ENCODE results near the gene TWNK. TPM values are rescaled to one million over a fixed set of nuclear protein-coding genes. Genes with fewer than 3 reads are reported as not detected.
A peak's percentile ranks its signal among the peaks of the same experiment; 100 is the strongest.

The TWNK gene
- total RNA-seq, 1 experiment from 2014 or later = 28.2 TPM

DNA sequence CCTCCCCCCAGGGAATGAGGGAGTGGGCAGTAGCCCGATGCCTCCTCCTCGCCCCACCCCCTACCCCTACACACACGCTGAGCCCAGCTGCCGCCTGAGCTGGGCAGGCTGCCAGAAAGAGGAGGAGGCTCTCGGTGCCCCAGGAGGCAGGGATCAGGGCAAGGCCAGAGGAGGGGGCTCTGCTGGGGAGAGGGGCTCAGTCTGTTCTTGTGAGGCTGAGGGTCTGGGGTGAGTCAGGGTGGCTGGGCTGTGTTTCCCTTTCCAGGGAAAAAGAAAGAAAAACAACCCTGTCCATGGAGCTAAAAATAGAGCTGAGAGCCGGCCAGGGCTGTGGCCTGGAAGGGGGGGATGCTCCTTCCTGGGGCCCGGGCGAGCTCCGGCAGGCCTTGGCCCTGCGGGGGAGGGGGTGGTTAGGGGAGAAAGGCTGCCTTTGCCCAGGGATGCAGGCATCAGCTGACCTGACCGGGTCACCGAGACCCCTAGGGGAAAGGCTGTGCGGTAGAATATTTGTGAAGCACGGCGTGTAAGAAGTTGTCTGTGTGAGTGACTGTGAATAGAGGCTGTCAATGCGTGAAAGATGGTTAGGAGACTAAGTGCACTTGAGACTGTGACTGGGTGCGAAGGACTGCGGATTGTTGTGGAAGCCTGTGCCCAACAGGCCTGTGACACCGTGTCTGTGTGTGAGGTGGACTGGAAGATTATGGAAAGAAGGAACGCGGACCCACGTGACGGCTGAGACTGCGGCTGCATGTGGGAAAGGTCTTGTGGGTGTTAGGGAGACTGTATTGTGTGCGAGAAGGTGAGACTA lies 11.0 kb downstream of the TWNK start (continued):
- TF ChIP-seq, protein P1, sequence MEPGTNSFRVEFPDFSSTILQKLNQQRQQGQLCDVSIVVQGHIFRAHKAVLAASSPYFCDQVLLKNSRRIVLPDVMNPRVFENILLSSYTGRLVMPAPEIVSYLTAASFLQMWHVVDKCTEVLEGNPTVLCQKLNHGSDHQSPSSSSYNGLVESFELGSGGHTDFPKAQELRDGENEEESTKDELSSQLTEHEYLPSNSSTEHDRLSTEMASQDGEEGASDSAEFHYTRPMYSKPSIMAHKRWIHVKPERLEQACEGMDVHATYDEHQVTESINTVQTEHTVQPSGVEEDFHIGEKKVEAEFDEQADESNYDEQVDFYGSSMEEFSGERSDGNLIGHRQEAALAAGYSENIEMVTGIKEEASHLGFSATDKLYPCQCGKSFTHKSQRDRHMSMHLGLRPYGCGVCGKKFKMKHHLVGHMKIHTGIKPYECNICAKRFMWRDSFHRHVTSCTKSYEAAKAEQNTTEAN (CRISPR knock-in tag; IDR thresholded peaks at IDR 0.05) = no peak
- TF ChIP-seq EMX1 (CRISPR knock-in tag; IDR thresholded peaks at IDR 0.05) = 0 out of 2 replicates have a peak, but pooled peaks have one; percentile 45

- ATAC-seq (peak; percentile 4), DNase-seq (ENCODE audit: low spot score) (peak; percentile 73)
- ChIA-PET POLR2A (interaction anchor here (1.8 to 3.4 kb wide), 2 partner anchors 9 to 15 kb away, joined by 5 to 14 read pairs; no protein-coding TSS in a partner anchor), CTCF (interaction anchor here (0.6 to 13.4 kb wide), 15 partner anchors 10 to 400 kb away, joined by 3 to 277 read pairs (median 4); partner anchors contain the start of genes PDZD7, SEMA4G and SFXN3)
- peak overlapping the region; percentile 95 for H3K27ac Mint-ChIP-seq
- peaks cover 32% of the 10 kb centered on the region for H3K4me1 Mint-ChIP-seq
- no peaks in the 10 kb centered on the region for H3K27me3 Mint-ChIP-seq (ENCODE audit: low read depth)
- H3K36me3 Mint-ChIP-seq = peaks cover 9% of the 10 kb centered on the region
- no peaks in the 10 kb centered on the region for H3K9me3 Mint-ChIP-seq
- peak overlapping the region; percentile 83 for H3K4me3 Mint-ChIP-seq
- TF ChIP-seq SMAD4 (CRISPR knock-in tag; IDR thresholded peaks at IDR 0.05) (no peak), TEAD1 (CRISPR knock-in tag; IDR thresholded peaks at IDR 0.05) (peak; percentile 46; the same call in 1 of the 2 replicates), NR3C1 (CRISPR knock-in tag; conservative IDR thresholded peaks at IDR 0.05; ENCODE audit: low read depth) (no peak), MYBL2 (CRISPR knock-in tag; IDR thresholded peaks at IDR 0.05) (no peak), ZNF121 (CRISPR knock-in tag; IDR thresholded peaks at IDR 0.05) (no peak), JAZF1 (CRISPR knock-in tag; IDR thresholded peaks at IDR 0.05) (no peak), NFATC4 (CRISPR knock-in tag; IDR thresholded peaks at IDR 0.05) (no peak), SP1 (CRISPR knock-in tag; conservative IDR thresholded peaks at IDR 0.05) (peak; percentile 30), GABPB1 (CRISPR knock-in tag; IDR thresholded peaks at IDR 0.05) (no peak; the same call in 1 of the 2 replicates), FOXK1 (CRISPR knock-in tag; IDR thresholded peaks at IDR 0.05) (no peak; the same call in 1 of the 2 replicates), ZBTB21 (CRISPR knock-in tag; IDR thresholded peaks at IDR 0.05; ENCODE audit: borderline replicate concordance) (0 out of 2 replicates have a peak, but pooled peaks have one; percentile 72), CTCF (IDR thresholded peaks at IDR 0.05) (peak; percentile 97), FOXP1 (CRISPR knock-in tag; IDR thresholded peaks at IDR 0.05; ENCODE audit: borderline replicate concordance) (no peak), CREB1 (CRISPR knock-in tag; IDR thresholded peaks at IDR 0.05) (peak; percentile 29; the same call in 1 of the 2 replicates), CBFB (CRISPR knock-in tag; IDR thresholded peaks at IDR 0.05; ENCODE audit: low read depth) (no peak), FOXJ3 (CRISPR knock-in tag; IDR thresholded peaks at IDR 0.05; ENCODE audit: borderline replicate concordance) (no peak), NFYB (CRISPR knock-in tag; conservative IDR thresholded peaks at IDR 0.05; ENCODE audit: low read depth) (no peak), ZNF263 (CRISPR knock-in tag; IDR thresholded peaks at IDR 0.05; ENCODE audit: low read depth) (no peak), ZNF138 (CRISPR knock-in tag; conservative IDR thresholded peaks at IDR 0.05) (0 out of 2 replicates have a peak, but pooled peaks have one; percentile 71)
- TF ChIP-seq, protein P1 (CRISPR knock-in tag; IDR thresholded peaks at IDR 0.05) = no peak
- TF ChIP-seq, protein P2, sequence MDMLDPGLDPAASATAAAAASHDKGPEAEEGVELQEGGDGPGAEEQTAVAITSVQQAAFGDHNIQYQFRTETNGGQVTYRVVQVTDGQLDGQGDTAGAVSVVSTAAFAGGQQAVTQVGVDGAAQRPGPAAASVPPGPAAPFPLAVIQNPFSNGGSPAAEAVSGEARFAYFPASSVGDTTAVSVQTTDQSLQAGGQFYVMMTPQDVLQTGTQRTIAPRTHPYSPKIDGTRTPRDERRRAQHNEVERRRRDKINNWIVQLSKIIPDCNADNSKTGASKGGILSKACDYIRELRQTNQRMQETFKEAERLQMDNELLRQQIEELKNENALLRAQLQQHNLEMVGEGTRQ (CRISPR knock-in tag; IDR thresholded peaks at IDR 0.05) = no peak; the same call in 1 of the 2 replicates
- TF ChIP-seq, protein P3, sequence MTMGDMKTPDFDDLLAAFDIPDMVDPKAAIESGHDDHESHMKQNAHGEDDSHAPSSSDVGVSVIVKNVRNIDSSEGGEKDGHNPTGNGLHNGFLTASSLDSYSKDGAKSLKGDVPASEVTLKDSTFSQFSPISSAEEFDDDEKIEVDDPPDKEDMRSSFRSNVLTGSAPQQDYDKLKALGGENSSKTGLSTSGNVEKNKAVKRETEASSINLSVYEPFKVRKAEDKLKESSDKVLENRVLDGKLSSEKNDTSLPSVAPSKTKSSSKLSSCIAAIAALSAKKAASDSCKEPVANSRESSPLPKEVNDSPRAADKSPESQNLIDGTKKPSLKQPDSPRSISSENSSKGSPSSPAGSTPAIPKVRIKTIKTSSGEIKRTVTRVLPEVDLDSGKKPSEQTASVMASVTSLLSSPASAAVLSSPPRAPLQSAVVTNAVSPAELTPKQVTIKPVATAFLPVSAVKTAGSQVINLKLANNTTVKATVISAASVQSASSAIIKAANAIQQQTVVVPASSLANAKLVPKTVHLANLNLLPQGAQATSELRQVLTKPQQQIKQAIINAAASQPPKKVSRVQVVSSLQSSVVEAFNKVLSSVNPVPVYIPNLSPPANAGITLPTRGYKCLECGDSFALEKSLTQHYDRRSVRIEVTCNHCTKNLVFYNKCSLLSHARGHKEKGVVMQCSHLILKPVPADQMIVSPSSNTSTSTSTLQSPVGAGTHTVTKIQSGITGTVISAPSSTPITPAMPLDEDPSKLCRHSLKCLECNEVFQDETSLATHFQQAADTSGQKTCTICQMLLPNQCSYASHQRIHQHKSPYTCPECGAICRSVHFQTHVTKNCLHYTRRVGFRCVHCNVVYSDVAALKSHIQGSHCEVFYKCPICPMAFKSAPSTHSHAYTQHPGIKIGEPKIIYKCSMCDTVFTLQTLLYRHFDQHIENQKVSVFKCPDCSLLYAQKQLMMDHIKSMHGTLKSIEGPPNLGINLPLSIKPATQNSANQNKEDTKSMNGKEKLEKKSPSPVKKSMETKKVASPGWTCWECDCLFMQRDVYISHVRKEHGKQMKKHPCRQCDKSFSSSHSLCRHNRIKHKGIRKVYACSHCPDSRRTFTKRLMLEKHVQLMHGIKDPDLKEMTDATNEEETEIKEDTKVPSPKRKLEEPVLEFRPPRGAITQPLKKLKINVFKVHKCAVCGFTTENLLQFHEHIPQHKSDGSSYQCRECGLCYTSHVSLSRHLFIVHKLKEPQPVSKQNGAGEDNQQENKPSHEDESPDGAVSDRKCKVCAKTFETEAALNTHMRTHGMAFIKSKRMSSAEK (CRISPR knock-in tag; IDR thresholded peaks at IDR 0.05; ENCODE audit: borderline replicate concordance) = no peak
- TF ChIP-seq, protein P4, sequence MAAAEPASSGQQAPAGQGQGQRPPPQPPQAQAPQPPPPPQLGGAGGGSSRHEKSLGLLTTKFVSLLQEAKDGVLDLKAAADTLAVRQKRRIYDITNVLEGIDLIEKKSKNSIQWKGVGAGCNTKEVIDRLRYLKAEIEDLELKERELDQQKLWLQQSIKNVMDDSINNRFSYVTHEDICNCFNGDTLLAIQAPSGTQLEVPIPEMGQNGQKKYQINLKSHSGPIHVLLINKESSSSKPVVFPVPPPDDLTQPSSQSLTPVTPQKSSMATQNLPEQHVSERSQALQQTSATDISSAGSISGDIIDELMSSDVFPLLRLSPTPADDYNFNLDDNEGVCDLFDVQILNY (CRISPR knock-in tag; IDR thresholded peaks at IDR 0.05) = peak; percentile 65
Measured at GRCh38 chr10:100998991-100999741, 11.8 kb downstream of the TWNK start.
